ENCODE data around the gene OPRPN.
A peak's percentile ranks its signal among the peaks of the same experiment; 100 is the strongest.

Gene OPRPN

DNA sequence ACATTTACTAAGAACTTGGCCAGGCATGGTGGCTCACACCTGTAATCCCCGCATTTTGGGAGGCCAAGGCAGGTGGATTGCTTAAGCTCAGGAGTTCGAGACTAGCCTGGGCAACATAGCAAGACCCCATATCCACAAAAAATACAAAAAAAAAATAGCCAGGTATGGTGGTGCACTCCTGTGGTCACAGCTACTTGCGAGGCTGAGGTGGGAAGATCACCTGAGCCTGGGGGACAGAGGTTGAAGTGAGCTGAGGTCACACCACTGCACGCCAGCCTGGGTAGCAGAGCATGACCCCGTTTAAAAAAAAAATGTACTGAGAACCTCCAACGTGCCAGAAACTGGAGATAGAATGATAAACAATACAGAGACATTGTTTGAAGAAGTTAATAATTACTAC lies 8.0 kb downstream of the OPRPN start:
- peak overlapping the region; percentile 86 for H3K27ac ChIP-seq
- TF ChIP-seq, protein P1, sequence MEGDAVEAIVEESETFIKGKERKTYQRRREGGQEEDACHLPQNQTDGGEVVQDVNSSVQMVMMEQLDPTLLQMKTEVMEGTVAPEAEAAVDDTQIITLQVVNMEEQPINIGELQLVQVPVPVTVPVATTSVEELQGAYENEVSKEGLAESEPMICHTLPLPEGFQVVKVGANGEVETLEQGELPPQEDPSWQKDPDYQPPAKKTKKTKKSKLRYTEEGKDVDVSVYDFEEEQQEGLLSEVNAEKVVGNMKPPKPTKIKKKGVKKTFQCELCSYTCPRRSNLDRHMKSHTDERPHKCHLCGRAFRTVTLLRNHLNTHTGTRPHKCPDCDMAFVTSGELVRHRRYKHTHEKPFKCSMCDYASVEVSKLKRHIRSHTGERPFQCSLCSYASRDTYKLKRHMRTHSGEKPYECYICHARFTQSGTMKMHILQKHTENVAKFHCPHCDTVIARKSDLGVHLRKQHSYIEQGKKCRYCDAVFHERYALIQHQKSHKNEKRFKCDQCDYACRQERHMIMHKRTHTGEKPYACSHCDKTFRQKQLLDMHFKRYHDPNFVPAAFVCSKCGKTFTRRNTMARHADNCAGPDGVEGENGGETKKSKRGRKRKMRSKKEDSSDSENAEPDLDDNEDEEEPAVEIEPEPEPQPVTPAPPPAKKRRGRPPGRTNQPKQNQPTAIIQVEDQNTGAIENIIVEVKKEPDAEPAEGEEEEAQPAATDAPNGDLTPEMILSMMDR (conservative IDR thresholded peaks at IDR 0.05) = no peak

DNA sequence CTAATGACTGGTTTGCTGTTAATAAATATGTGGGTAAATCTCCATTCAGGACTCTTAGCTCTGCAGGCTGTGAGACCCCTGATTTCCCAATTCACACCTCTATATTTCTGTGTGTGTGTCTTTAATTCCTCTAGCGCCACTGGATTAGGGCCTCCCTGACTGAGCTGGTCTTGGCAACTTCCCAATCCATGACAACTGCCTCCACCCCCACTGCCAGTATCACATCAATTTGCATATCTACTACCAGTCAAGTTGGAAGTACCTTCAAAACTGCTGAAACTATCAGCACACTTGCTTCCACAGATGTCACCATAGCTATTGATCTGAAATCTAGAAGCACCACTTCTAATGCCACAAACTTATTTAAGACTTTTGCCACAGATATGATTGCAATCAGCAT lies 27.6 kb downstream of the OPRPN start:
- TF ChIP-seq, protein P1 (conservative IDR thresholded peaks at IDR 0.05) = no peak
- no peak overlapping the region for H3K27ac ChIP-seq

DNA sequence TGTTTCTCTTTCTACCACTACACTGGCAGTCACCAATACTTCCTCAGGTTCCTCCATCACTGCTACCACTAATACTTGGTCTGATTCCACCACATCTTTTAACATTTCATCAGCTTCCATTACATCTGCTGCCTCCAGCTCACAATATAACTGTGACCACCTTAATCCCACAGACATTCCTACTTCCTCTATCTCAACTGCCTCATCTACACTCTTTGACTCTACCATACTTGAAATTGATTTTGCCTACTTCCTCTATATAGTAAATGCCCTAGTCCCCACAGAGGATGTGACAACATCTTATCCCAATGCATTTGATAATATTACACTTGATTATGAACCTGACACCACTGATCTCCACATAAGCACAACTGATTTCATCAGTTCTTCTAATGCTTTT lies 29.0 kb downstream of the OPRPN start:
- no peak overlapping the region for H3K27ac ChIP-seq
- TF ChIP-seq, protein P1 (conservative IDR thresholded peaks at IDR 0.05) = no peak

DNA sequence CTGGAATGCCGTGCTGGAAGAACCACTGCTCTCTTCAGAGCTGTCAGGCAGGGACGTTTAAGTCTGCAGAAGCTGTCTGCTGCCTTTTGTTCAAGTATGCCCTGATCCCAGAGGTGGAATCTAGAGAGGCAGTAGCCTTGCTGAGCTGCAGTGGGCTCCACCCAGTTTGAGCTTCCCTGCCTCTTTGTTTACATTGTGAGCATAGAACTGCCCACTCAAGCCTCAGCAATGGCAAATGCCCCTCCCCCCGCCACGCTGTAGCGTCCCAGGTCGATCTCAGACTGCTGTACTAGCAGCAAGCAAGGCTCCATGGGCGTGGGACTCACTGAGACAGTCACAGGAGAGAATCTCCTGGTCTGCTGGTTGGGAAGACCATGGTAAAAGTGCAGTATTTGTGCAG lies 39.5 kb downstream of the OPRPN start:
- TF ChIP-seq, protein P1 (conservative IDR thresholded peaks at IDR 0.05) = no peak
- H3K27ac ChIP-seq = no peak overlapping the region

DNA sequence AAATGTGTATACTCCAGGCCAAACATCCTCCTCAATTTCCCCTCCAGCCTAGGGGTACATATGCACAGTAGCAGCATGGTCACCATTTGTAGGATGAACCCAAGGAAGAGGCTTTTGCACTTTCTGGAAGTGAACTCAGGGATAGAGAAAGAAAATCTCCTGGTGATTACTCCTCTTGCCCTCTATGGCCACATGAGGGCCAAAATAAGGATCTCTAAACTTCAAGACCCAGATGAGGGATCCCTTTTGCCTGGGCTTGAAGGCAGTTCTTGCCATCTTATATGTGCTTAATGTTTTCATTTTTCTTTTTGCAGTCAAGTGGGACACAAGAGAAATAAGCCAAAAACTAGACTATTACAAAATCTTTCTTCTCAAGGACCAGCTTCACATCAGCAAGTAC lies 44.7 kb downstream of the OPRPN start:
- TF ChIP-seq, protein P1 (conservative IDR thresholded peaks at IDR 0.05) = no peak
- H3K27ac ChIP-seq = no peak overlapping the region

DNA sequence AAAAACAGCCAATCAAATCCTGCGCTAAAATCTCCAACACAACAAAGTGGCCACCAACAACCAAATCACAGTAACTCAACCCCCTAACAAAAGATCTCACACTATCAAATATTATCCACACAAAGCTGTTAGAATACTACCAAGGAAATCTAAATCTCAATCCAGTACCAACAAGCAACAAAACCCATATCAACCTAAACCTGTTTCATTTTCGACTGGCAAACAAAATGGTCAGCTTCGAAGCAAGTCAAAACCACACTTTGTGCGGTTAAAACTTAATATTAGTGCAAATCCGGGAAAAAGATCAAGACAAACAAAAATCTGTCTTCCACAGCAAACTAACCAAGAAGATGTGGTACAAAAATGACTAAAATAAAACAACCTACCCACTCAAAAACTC lies 45.6 kb downstream of the OPRPN start:
- H3K27ac ChIP-seq = no peak overlapping the region
- TF ChIP-seq, protein P1 (conservative IDR thresholded peaks at IDR 0.05) = no peak

DNA sequence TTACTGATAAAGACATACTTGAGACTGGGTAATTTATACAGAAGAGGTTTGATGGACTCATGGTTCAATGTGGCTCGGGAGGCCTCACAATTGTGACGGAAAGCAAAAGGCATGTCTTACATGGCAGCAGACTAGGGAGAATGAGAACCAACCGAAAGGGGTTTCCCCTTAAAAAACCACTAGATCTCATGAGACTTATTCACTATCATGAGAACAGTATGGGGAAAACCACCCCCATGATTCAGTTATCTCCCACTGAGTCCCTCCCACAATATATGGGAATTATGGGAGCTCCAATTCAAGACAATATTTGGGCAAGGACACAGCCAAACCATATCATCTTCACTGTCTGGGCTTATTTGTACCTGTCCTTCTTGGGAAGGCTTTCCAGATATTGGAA lies 51.5 kb downstream of the OPRPN start:
- H3K27ac ChIP-seq = no peak overlapping the region
- TF ChIP-seq, protein P1 (conservative IDR thresholded peaks at IDR 0.05) = no peak

DNA sequence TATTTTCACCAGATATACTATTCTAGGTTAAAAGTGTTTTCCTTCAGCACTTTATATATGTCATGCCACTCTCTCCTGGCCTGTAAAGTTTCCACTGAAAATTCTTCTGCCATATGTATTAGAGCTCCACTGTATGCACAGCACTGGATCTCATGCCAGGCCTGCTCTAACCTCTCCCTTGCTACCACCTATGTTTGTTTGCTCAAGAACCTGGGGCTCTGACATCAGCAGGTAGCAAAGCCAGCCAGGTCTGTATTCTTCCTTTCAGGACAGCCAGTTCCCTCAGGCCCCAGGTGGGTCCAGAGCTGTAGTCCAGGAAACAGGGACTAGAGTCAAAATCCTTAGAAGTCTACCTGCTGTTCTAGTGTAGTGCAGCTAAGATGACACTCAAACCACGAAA lies 55.2 kb downstream of the OPRPN start:
- TF ChIP-seq, protein P1 (conservative IDR thresholded peaks at IDR 0.05) = no peak
- H3K27ac ChIP-seq = no peak overlapping the region
